ENCODE measurements around the gene PROKR1. TPM values are rescaled to one million over a fixed set of nuclear protein-coding genes. Genes with fewer than 3 reads are reported as not detected.

PROKR1 gene
- total RNA-seq, 1 donor from 2014 or later = 0.12 TPM

- H3K27me3 Mint-ChIP-seq = no peaks in the 10 kb centered on the region
- TF ChIP-seq CTCF (IDR thresholded peaks at IDR 0.05; ENCODE audit: unreplicated experiment) = no peak
- DNase-seq (ENCODE audit: low spot score, unreplicated experiment) = no peak
- H3K36me3 Mint-ChIP-seq (ENCODE audit: insufficient read depth) = no peaks in the 10 kb centered on the region
- peaks cover 2% of the 10 kb centered on the region for H3K9me3 Mint-ChIP-seq (ENCODE audit: low read depth)
- H3K27ac Mint-ChIP-seq = no peak overlapping the region
- H3K4me3 Mint-ChIP-seq (ENCODE audit: low read depth) = no peak overlapping the region
- H3K4me1 Mint-ChIP-seq (ENCODE audit: low read depth) = no peaks in the 10 kb centered on the region
Measured at GRCh38 chr2:68687018-68687417, 43.6 kb downstream of the PROKR1 start.

GRCh38 chr2:68689553-68690537 lies 46.5 kb downstream of the PROKR1 start:
- no peak for TF ChIP-seq CTCF (IDR thresholded peaks at IDR 0.05; ENCODE audit: unreplicated experiment)
- H3K27ac Mint-ChIP-seq = no peak overlapping the region
- H3K4me1 Mint-ChIP-seq (ENCODE audit: low read depth) = no peaks in the 10 kb centered on the region
- peaks cover 2% of the 10 kb centered on the region for H3K9me3 Mint-ChIP-seq (ENCODE audit: low read depth)
- no peaks in the 10 kb centered on the region for H3K27me3 Mint-ChIP-seq
- no peak for DNase-seq (ENCODE audit: low spot score, unreplicated experiment)
- no peaks in the 10 kb centered on the region for H3K36me3 Mint-ChIP-seq (ENCODE audit: insufficient read depth)
- H3K4me3 Mint-ChIP-seq (ENCODE audit: low read depth) = no peak overlapping the region

GRCh38 chr2:68690851-68691250 lies 47.5 kb downstream of the PROKR1 start:
- Mint-ChIP-seq H3K27ac (no peak overlapping the region), H3K27me3 (no peaks in the 10 kb centered on the region), H3K36me3 (ENCODE audit: insufficient read depth) (no peaks in the 10 kb centered on the region), H3K4me3 (ENCODE audit: low read depth) (no peak overlapping the region), H3K9me3 (ENCODE audit: low read depth) (peaks cover 2% of the 10 kb centered on the region), H3K4me1 (ENCODE audit: low read depth) (no peaks in the 10 kb centered on the region)
- no peak for DNase-seq (ENCODE audit: low spot score, unreplicated experiment)
- no peak for TF ChIP-seq CTCF (IDR thresholded peaks at IDR 0.05; ENCODE audit: unreplicated experiment)

GRCh38 chr2:68692511-68692910 lies 49.1 kb downstream of the PROKR1 start:
- Mint-ChIP-seq H3K9me3 (ENCODE audit: low read depth) (peaks cover 7% of the 10 kb centered on the region), H3K27me3 (no peaks in the 10 kb centered on the region), H3K4me3 (ENCODE audit: low read depth) (no peak overlapping the region), H3K36me3 (ENCODE audit: insufficient read depth) (no peaks in the 10 kb centered on the region), H3K4me1 (ENCODE audit: low read depth) (no peaks in the 10 kb centered on the region), H3K27ac (no peak overlapping the region)
- no peak for TF ChIP-seq CTCF (IDR thresholded peaks at IDR 0.05; ENCODE audit: unreplicated experiment)
- DNase-seq (ENCODE audit: low spot score, unreplicated experiment) = no peak

- H3K4me3 Mint-ChIP-seq (ENCODE audit: low read depth) = no peak overlapping the region
- no peaks in the 10 kb centered on the region for H3K36me3 Mint-ChIP-seq (ENCODE audit: insufficient read depth)
- no peak for DNase-seq (ENCODE audit: low spot score, unreplicated experiment)
- no peak for TF ChIP-seq CTCF (IDR thresholded peaks at IDR 0.05; ENCODE audit: unreplicated experiment)
- no peaks in the 10 kb centered on the region for H3K27me3 Mint-ChIP-seq
- H3K9me3 Mint-ChIP-seq (ENCODE audit: low read depth) = peaks cover 4% of the 10 kb centered on the region
- no peak overlapping the region for H3K27ac Mint-ChIP-seq
- no peaks in the 10 kb centered on the region for H3K4me1 Mint-ChIP-seq (ENCODE audit: low read depth)
Measured at GRCh38 chr2:68693951-68694350, 50.6 kb downstream of the PROKR1 start.
